WTC11 (cell line): ENCODE measurements around the gene SPRED2. TPM values are rescaled to one million over a fixed set of nuclear protein-coding genes. Genes with fewer than 3 reads are reported as not detected.

Experiments
- ATAC-seq: fragments of 200-7000 bp; cut with Tn5 transposase; 2 replicates; pipeline ENCODE4 v1.10.0; 2021; ENCODE audit warnings: mild to moderate bottlenecking, moderate library complexity
- CTCF ChIA-PET: fragments of 300-600 bp; sonication (Branson Sonifier 250); formaldehyde crosslinking; loops from one replicate; lab custom pipeline; 2021; ENCODE audit warnings: antibody characterized with exemption; lab: Charles Lee
- POLR2A ChIA-PET: fragments of 350-600 bp; sonication (Branson Sonifier 250); formaldehyde crosslinking; loops from one replicate; lab custom pipeline; 2021; ENCODE audit warnings: antibody characterized with exemption; lab: Charles Lee
- DNase-seq: peaks from one replicate; pipeline ENCODE4 v3.0.0; 2021; ENCODE audit warnings: low spot score
- H3K27ac Mint-ChIP-seq: 2 replicates; pipeline ENCODE4 v1.8.0; 2021; ENCODE audit warnings: mixed read lengths
- H3K27me3 Mint-ChIP-seq: 2 replicates; pipeline ENCODE4 v1.8.0; 2021; ENCODE audit warnings: low read depth, mild to moderate bottlenecking, moderate library complexity, mixed read lengths
- H3K36me3 Mint-ChIP-seq: 2 replicates; pipeline ENCODE4 v1.8.0; 2021; ENCODE audit warnings: mixed read lengths
- H3K4me1 Mint-ChIP-seq: 2 replicates; pipeline ENCODE4 v1.8.0; 2022; ENCODE audit warnings: mixed read lengths
- H3K4me3 Mint-ChIP-seq: 2 replicates; pipeline ENCODE4 v1.8.0; 2021; ENCODE audit warnings: mild to moderate bottlenecking, moderate library complexity, mixed read lengths
- H3K9me3 Mint-ChIP-seq: 2 replicates; pipeline ENCODE4 v1.8.0; 2021; ENCODE audit warnings: mixed read lengths
- CREB1 ChIP-seq: sonication (generic); formaldehyde crosslinking; IDR thresholded peaks from 2 replicates; pipeline ENCODE4 v1.8.0; 2023; ENCODE audit warnings: mild to moderate bottlenecking, missing genetic modification reagents
- ESRRA ChIP-seq: sonication (generic); formaldehyde crosslinking; IDR thresholded peaks from 2 replicates; pipeline ENCODE4 v1.8.1; 2022; ENCODE audit warnings: mild to moderate bottlenecking, missing genetic modification reagents, borderline replicate concordance
- FOXP1 ChIP-seq: sonication (generic); formaldehyde crosslinking; IDR thresholded peaks from 2 replicates; pipeline ENCODE4 v1.8.0; 2022; ENCODE audit warnings: missing genetic modification reagents, mild to moderate bottlenecking, moderate library complexity, borderline replicate concordance
- MXD4 ChIP-seq: fragments of 250-450 bp; sonication (Bioruptor Pico); IDR thresholded peaks from 2 replicates; pipeline ENCODE4 v1.8.0; 2021; ENCODE audit warnings: mild to moderate bottlenecking, moderate library complexity, borderline replicate concordance
- NR2C2 ChIP-seq: sonication (generic); formaldehyde crosslinking; IDR thresholded peaks from 2 replicates; pipeline ENCODE4 v1.8.0; 2022; ENCODE audit warnings: mild to moderate bottlenecking, missing genetic modification reagents
- NR3C1 ChIP-seq: sonication (generic); formaldehyde crosslinking; conservative IDR thresholded peaks from 2 replicates; pipeline ENCODE4 v1.8.1; 2023; ENCODE audit warnings: low read depth, mild to moderate bottlenecking, missing genetic modification reagents
- RELA ChIP-seq: sonication (generic); formaldehyde crosslinking; IDR thresholded peaks from 2 replicates; pipeline ENCODE4 v1.8.1; 2022; ENCODE audit warnings: missing genetic modification reagents, mild to moderate bottlenecking, borderline replicate concordance
- SMAD4 ChIP-seq: sonication (generic); formaldehyde crosslinking; IDR thresholded peaks from 2 replicates; pipeline ENCODE4 v1.8.0; 2022; ENCODE audit warnings: mild to moderate bottlenecking, missing genetic modification reagents
- SOX15 ChIP-seq: fragments of 250-450 bp; sonication (Bioruptor Pico); IDR thresholded peaks from 2 replicates; pipeline ENCODE4 v1.9.0; 2021; ENCODE audit warnings: mild to moderate bottlenecking
- SP1 ChIP-seq: sonication (generic); formaldehyde crosslinking; conservative IDR thresholded peaks from 2 replicates; pipeline ENCODE4 v1.8.1; 2022; ENCODE audit warnings: missing genetic modification reagents
- TCF7 ChIP-seq: sonication (generic); formaldehyde crosslinking; IDR thresholded peaks from 2 replicates; pipeline ENCODE4 v1.8.0; 2022; ENCODE audit warnings: mild to moderate bottlenecking, low read depth, missing genetic modification reagents, moderate library complexity
- TP53 ChIP-seq: sonication (generic); formaldehyde crosslinking; IDR thresholded peaks from 2 replicates; pipeline ENCODE4 v1.8.1; 2023; ENCODE audit warnings: mild to moderate bottlenecking, missing genetic modification reagents
- ZNF317 ChIP-seq: sonication (generic); formaldehyde crosslinking; IDR thresholded peaks from 2 replicates; pipeline ENCODE4 v1.8.1; 2023; ENCODE audit warnings: low read depth, mild to moderate bottlenecking, moderate library complexity, missing genetic modification reagents, borderline replicate concordance
- ZNF416 ChIP-seq: fragments of 250-450 bp; sonication (Bioruptor Pico); IDR thresholded peaks from 2 replicates; pipeline ENCODE4 v1.9.0; 2021; ENCODE audit warnings: mild to moderate bottlenecking, inconsistent platforms
- total RNA-seq: library from RNA; stranded (reverse); gene quantifications from 3 replicates; pipeline ENCODE4 v1.2.3, GENCODE V29; 2021
- TF ChIP-seq, protein P1 (sequence below): sonication (generic); formaldehyde crosslinking; IDR thresholded peaks from 2 replicates; pipeline ENCODE4 v1.8.1; 2022; ENCODE audit warnings: mild to moderate bottlenecking, moderate library complexity, missing genetic modification reagents
- TF ChIP-seq, protein P2 (sequence below): sonication (generic); formaldehyde crosslinking; IDR thresholded peaks from 2 replicates; pipeline ENCODE4 v1.8.1; 2023; ENCODE audit warnings: mild to moderate bottlenecking, missing genetic modification reagents, moderate library complexity
- TF ChIP-seq, protein P3 (sequence below): fragments of 250-450 bp; sonication (Bioruptor Pico); IDR thresholded peaks from 2 replicates; pipeline ENCODE4 v1.9.0; 2021; ENCODE audit warnings: moderate library complexity, mild to moderate bottlenecking, inconsistent platforms, borderline replicate concordance
- TF ChIP-seq, protein P4 (sequence below): sonication (generic); formaldehyde crosslinking; IDR thresholded peaks from 2 replicates; pipeline ENCODE4 v1.8.0; 2022; ENCODE audit warnings: mild to moderate bottlenecking, missing genetic modification reagents
- TF ChIP-seq, protein P5 (sequence below): sonication (generic); formaldehyde crosslinking; IDR thresholded peaks from 2 replicates; pipeline ENCODE4 v1.8.1; 2023; ENCODE audit warnings: mild to moderate bottlenecking, missing genetic modification reagents, borderline replicate concordance
- TF ChIP-seq, protein P6 (sequence below): sonication (generic); formaldehyde crosslinking; IDR thresholded peaks from 2 replicates; pipeline ENCODE4 v1.8.1; 2023; ENCODE audit warnings: mild to moderate bottlenecking, missing genetic modification reagents
- TF ChIP-seq, protein P7 (sequence below): fragments of 250-450 bp; sonication (Bioruptor Pico); IDR thresholded peaks from 2 replicates; pipeline ENCODE4 v1.9.0; 2021; ENCODE audit warnings: mild to moderate bottlenecking

The SPRED2 gene
- total RNA-seq, 1 experiment from 2014 or later, result 34.1 TPM

DNA sequence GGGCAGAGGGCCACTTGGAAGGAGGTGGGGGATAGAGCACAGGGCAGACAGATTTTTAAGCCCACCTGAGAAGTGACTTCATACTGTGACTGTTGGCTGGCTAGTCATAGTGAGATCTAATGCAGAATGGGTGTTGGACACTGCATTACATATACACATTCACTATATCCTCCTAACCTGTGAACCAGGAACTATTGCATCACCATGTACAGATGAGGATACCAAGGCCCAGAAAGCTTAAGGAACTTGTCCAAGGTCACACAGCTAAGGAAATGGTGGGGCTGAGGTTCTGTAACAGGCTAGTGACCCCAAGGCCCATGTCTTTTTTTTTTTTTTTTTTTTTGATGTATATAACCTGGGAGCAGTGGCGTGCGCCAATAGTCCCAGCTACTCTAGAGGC lies 49.6 kb upstream of the SPRED2 start:
- Mint-ChIP-seq H3K36me3 (no peaks in the 10 kb centered on the region), H3K4me1 (peaks cover 6% of the 10 kb centered on the region), H3K4me3 (no peak overlapping the region), H3K9me3 (no peaks in the 10 kb centered on the region; the same call in none of the 2 replicates), H3K27ac (no peak overlapping the region), H3K27me3 (no peaks in the 10 kb centered on the region; the same call in 1 of the 2 replicates)
- ChIA-PET CTCF (no interaction called here), POLR2A (no interaction called here)
- DNase-seq (no peak), ATAC-seq (no peak)
- TF ChIP-seq, protein P1, sequence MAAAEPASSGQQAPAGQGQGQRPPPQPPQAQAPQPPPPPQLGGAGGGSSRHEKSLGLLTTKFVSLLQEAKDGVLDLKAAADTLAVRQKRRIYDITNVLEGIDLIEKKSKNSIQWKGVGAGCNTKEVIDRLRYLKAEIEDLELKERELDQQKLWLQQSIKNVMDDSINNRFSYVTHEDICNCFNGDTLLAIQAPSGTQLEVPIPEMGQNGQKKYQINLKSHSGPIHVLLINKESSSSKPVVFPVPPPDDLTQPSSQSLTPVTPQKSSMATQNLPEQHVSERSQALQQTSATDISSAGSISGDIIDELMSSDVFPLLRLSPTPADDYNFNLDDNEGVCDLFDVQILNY, result no peak
- TF ChIP-seq ZNF416 (no peak), NR3C1 (CRISPR knock-in tag) (no peak), TP53 (no peak)
- TF ChIP-seq, protein P2, sequence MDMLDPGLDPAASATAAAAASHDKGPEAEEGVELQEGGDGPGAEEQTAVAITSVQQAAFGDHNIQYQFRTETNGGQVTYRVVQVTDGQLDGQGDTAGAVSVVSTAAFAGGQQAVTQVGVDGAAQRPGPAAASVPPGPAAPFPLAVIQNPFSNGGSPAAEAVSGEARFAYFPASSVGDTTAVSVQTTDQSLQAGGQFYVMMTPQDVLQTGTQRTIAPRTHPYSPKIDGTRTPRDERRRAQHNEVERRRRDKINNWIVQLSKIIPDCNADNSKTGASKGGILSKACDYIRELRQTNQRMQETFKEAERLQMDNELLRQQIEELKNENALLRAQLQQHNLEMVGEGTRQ (CRISPR knock-in tag), result no peak
- TF ChIP-seq, protein P3, sequence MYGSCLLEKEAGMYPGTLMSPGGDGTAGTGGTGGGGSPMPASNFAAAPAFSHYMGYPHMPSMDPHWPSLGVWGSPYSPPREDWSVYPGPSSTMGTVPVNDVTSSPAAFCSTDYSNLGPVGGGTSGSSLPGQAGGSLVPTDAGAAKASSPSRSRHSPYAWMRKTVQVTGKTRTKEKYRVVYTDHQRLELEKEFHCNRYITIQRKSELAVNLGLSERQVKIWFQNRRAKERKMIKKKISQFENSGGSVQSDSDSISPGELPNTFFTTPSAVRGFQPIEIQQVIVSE (CRISPR knock-in tag), result no peak

DNA sequence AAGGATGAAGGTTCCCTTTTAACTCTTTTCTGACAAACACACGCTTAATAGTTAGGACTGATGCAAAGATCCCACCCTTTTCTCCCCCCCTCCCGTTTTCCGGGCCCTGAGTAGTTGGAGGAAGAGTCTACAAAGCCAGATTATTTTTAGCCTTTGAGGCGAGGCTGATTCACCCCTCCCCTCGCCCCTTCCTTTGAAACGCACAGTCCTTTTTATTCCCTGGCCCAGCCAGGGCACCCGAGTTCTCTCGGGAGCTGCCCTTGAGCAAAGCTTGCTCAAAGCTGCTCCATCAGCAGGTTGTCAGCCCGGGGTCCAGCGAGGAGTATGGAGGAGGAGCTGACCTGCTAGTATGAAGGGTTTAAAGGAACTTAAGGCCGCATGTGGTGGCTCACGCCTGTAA lies 47.1 kb upstream of the SPRED2 start:
- ATAC-seq, result peak; percentile 41; the same call in 1 of the 2 replicates
- peaks cover 5% of the 10 kb centered on the region for H3K9me3 Mint-ChIP-seq
- POLR2A ChIA-PET, result no interaction called here
- CTCF ChIA-PET, result no interaction called here
- no peaks in the 10 kb centered on the region; the same call in 1 of the 2 replicates for H3K27me3 Mint-ChIP-seq
- H3K27ac Mint-ChIP-seq, result no peak overlapping the region
- DNase-seq, result no peak
- TF ChIP-seq SMAD4 (CRISPR knock-in tag) (no peak), SOX15 (CRISPR knock-in tag) (no peak), TCF7 (CRISPR knock-in tag) (no peak), ZNF317 (no peak), FOXP1 (CRISPR knock-in tag) (no peak), MXD4 (no peak), CREB1 (CRISPR knock-in tag) (no peak), ESRRA (no peak), NR2C2 (no peak), RELA (CRISPR knock-in tag) (no peak), SP1 (CRISPR knock-in tag) (no peak)
- TF ChIP-seq, protein P4, sequence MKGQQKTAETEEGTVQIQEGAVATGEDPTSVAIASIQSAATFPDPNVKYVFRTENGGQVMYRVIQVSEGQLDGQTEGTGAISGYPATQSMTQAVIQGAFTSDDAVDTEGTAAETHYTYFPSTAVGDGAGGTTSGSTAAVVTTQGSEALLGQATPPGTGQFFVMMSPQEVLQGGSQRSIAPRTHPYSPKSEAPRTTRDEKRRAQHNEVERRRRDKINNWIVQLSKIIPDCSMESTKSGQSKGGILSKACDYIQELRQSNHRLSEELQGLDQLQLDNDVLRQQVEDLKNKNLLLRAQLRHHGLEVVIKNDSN (CRISPR knock-in tag), result no peak
- TF ChIP-seq, protein P5, sequence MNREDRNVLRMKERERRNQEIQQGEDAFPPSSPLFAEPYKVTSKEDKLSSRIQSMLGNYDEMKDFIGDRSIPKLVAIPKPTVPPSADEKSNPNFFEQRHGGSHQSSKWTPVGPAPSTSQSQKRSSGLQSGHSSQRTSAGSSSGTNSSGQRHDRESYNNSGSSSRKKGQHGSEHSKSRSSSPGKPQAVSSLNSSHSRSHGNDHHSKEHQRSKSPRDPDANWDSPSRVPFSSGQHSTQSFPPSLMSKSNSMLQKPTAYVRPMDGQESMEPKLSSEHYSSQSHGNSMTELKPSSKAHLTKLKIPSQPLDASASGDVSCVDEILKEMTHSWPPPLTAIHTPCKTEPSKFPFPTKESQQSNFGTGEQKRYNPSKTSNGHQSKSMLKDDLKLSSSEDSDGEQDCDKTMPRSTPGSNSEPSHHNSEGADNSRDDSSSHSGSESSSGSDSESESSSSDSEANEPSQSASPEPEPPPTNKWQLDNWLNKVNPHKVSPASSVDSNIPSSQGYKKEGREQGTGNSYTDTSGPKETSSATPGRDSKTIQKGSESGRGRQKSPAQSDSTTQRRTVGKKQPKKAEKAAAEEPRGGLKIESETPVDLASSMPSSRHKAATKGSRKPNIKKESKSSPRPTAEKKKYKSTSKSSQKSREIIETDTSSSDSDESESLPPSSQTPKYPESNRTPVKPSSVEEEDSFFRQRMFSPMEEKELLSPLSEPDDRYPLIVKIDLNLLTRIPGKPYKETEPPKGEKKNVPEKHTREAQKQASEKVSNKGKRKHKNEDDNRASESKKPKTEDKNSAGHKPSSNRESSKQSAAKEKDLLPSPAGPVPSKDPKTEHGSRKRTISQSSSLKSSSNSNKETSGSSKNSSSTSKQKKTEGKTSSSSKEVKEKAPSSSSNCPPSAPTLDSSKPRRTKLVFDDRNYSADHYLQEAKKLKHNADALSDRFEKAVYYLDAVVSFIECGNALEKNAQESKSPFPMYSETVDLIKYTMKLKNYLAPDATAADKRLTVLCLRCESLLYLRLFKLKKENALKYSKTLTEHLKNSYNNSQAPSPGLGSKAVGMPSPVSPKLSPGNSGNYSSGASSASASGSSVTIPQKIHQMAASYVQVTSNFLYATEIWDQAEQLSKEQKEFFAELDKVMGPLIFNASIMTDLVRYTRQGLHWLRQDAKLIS (CRISPR knock-in tag), result no peak
- TF ChIP-seq, protein P6, sequence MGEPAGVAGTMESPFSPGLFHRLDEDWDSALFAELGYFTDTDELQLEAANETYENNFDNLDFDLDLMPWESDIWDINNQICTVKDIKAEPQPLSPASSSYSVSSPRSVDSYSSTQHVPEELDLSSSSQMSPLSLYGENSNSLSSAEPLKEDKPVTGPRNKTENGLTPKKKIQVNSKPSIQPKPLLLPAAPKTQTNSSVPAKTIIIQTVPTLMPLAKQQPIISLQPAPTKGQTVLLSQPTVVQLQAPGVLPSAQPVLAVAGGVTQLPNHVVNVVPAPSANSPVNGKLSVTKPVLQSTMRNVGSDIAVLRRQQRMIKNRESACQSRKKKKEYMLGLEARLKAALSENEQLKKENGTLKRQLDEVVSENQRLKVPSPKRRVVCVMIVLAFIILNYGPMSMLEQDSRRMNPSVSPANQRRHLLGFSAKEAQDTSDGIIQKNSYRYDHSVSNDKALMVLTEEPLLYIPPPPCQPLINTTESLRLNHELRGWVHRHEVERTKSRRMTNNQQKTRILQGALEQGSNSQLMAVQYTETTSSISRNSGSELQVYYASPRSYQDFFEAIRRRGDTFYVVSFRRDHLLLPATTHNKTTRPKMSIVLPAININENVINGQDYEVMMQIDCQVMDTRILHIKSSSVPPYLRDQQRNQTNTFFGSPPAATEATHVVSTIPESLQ (CRISPR knock-in tag), result no peak
- TF ChIP-seq, protein P2 (CRISPR knock-in tag), result no peak
- TF ChIP-seq, protein P3 (CRISPR knock-in tag), result no peak
- TF ChIP-seq, protein P7, sequence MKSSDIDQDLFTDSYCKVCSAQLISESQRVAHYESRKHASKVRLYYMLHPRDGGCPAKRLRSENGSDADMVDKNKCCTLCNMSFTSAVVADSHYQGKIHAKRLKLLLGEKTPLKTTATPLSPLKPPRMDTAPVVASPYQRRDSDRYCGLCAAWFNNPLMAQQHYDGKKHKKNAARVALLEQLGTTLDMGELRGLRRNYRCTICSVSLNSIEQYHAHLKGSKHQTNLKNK, result no peak
- TF ChIP-seq, all 79 proteins: peak for 0
- Mint-ChIP-seq H3K4me1 (peaks cover 6% of the 10 kb centered on the region), H3K4me3 (no peak overlapping the region), H3K36me3 (no peaks in the 10 kb centered on the region)
